Sigmoid colon (tissue), 4 donors: ENCODE measurements around the gene NOS1AP.

Experiments
- POLR2A ChIP-seq, 2 donors: fragments of 450-650 bp; IDR thresholded peaks; one replicate each; pipeline ENCODE4 v1.6.1; 2016; ENCODE audit warnings: antibody characterized with exemption in 2 of 2, mild to moderate bottlenecking in 2 of 2, moderate library complexity in 2 of 2
- POLR2AphosphoS5 ChIP-seq, 4 donors: sonication (generic); formaldehyde crosslinking; IDR thresholded peaks; one replicate each; pipeline ENCODE4 v1.6.1; 2017; ENCODE audit warnings: antibody characterized with exemption in 4 of 4
- TF ChIP-seq, protein P1 (sequence below), 4 experiments: fragments of 450-650 bp in 3 of 4; fragments of 200-600 bp in 1 of 4; IDR thresholded peaks; one replicate each; pipeline ENCODE4 v1.5.1; 2016 to 2019; ENCODE audit warnings: antibody characterized with exemption in 4 of 4, mild to moderate bottlenecking in 3 of 4, moderate library complexity in 2 of 4

DNA sequence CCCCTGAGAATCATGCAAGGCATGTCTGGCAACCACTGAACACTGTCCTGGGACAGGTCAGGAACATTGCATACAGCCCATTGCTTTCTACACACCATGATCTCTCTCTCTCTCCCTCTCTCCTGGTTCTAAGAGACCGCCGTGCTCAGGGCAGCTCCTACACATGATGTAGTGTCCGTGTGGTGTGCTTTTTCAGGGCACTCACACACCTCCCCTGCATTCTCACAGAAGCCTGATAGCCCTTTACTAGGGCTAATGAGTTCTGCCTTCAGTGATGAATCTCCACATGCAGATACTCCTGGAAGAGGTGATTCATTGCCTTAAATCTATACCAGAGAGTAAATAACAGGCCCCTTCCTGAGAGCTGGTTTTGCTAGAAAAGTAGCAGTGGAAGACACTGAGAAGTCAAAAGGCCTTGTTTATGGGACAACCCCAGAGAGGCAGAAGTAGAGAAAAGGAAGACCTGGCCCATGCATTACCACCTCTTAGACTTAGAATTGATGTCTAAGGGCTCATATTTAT is 38.7 kb upstream of the NOS1AP start:
- TF ChIP-seq, protein P1, sequence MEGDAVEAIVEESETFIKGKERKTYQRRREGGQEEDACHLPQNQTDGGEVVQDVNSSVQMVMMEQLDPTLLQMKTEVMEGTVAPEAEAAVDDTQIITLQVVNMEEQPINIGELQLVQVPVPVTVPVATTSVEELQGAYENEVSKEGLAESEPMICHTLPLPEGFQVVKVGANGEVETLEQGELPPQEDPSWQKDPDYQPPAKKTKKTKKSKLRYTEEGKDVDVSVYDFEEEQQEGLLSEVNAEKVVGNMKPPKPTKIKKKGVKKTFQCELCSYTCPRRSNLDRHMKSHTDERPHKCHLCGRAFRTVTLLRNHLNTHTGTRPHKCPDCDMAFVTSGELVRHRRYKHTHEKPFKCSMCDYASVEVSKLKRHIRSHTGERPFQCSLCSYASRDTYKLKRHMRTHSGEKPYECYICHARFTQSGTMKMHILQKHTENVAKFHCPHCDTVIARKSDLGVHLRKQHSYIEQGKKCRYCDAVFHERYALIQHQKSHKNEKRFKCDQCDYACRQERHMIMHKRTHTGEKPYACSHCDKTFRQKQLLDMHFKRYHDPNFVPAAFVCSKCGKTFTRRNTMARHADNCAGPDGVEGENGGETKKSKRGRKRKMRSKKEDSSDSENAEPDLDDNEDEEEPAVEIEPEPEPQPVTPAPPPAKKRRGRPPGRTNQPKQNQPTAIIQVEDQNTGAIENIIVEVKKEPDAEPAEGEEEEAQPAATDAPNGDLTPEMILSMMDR (IDR thresholded peaks at IDR 0.05), result no peak
- TF ChIP-seq POLR2AphosphoS5 (IDR thresholded peaks at IDR 0.05) (no peak), POLR2A (IDR thresholded peaks at IDR 0.05) (no peak)
